IPS-NIHi11 (cell line): ENCODE data around the gene PLSCR1.

Source experiments
- DNase-seq: peaks from one replicate; pipeline ENCODE4 v3.0.0; 2012; ENCODE audit warnings: mixed read lengths, low spot score

Gene PLSCR1

GRCh38 chr3:146473726-146474125, 70.7 kb downstream of the PLSCR1 start:
- DNase-seq: no peak

- DNase-seq: no peak
Measured at GRCh38 chr3:146472611-146473010, 71.8 kb downstream of the PLSCR1 start.

- no peak for DNase-seq
Measured at GRCh38 chr3:146471012-146471411, 73.4 kb downstream of the PLSCR1 start.

- no peak for DNase-seq
Measured at GRCh38 chr3:146470425-146470990, 73.9 kb downstream of the PLSCR1 start.

- peak; percentile 79 for DNase-seq
Measured at GRCh38 chr3:146469150-146470017, 75.0 kb downstream of the PLSCR1 start, which contains the start of gene PLSCR2. PLSCR2 (minus strand) TSS chr3:146469561; CDS start chr3:146459904, 9,657 bp downstream.

GRCh38 chr3:146468671-146469149, 75.7 kb downstream of the PLSCR1 start:
- DNase-seq: no peak

- no peak for DNase-seq
Measured at GRCh38 chr3:146468234-146468633, 76.2 kb downstream of the PLSCR1 start.

- no peak for DNase-seq
Measured at GRCh38 chr3:146466604-146467003, 77.8 kb downstream of the PLSCR1 start.

- no peak for DNase-seq
Measured at GRCh38 chr3:146465693-146466465, 78.5 kb downstream of the PLSCR1 start.
